Measurements from ENCODE around the gene GTF2H4. TPM values are rescaled to one million over a fixed set of nuclear protein-coding genes. Genes with fewer than 3 reads are reported as not detected.
"Not testable (repeated sequence)": the region's sequence is repeated elsewhere in the genome, so short reads cannot be mapped to it uniquely, and the experiment has no call there.

Gene GTF2H4
- total RNA-seq, 1 experiment from 2014 or later, result 43.6 TPM

- BruUV-seq (replicated peaks), result no TSS peak
- H3K9me3 ChIP-seq, result no peaks in the 10 kb centered on the region
- Mint-ChIP-seq H3K4me1 (ENCODE audit: low read depth, unreplicated experiment) (peaks cover 9% of the 10 kb centered on the region), H3K27me3 (ENCODE audit: insufficient read depth, unreplicated experiment) (no peaks in the 10 kb centered on the region), H3K9me3 (ENCODE audit: unreplicated experiment) (no peaks in the 10 kb centered on the region), H3K4me3 (ENCODE audit: unreplicated experiment) (no peak overlapping the region), H3K36me3 (ENCODE audit: insufficient read depth, unreplicated experiment) (peaks cover 15% of the 10 kb centered on the region), H3K27ac (ENCODE audit: unreplicated experiment) (no peak overlapping the region)
- H3K4me1 ChIP-seq, result no peaks in the 10 kb centered on the region
- CTCF ChIA-PET, result no interaction called here
- H3K36me3 ChIP-seq (ENCODE audit: control insufficient read depth, insufficient read depth, low read length), result peaks cover under 1% of the 10 kb centered on the region; the same call in 1 of the 2 replicates
- no peak for DNase-seq
- POLR2A ChIA-PET, result interaction anchor here (1.0 kb wide), 1 partner anchor 58 kb away, joined by 6 read pairs; no protein-coding TSS in a partner anchor
- no peaks in the 10 kb centered on the region for H3K27me3 ChIP-seq (replicated peaks; ENCODE audit: control insufficient read depth, insufficient read depth, low read length)
- no peak for TF ChIP-seq CTCF (IDR thresholded peaks at IDR 0.05; ENCODE audit: insufficient read depth in 1 of 2, low read depth in 1 of 2, low read length in 1 of 2, severe bottlenecking in 1 of 2, unreplicated experiment in 1 of 2)
- H3K4me3 ChIP-seq (ENCODE audit: low read depth, low read length), result no peak overlapping the region
- intact Hi-C loops (cut with micrococcal nuclease; ENCODE audit: unreplicated experiment), result no loop called here
These were observed 6.6 kb upstream of the GTF2H4 start for GRCh38 chr6:30901436-30901835.

GRCh38 chr6:30902196-30902595, 5.8 kb upstream of the GTF2H4 start:
- ChIA-PET CTCF (interaction anchor here (0.6 kb wide), 1 partner anchor 178 kb away, joined by 3 read pairs; no protein-coding TSS in a partner anchor), POLR2A (interaction anchor here (0.6 to 1.0 kb wide), 2 partner anchors 11 to 58 kb away, joined by 3 to 6 read pairs; no protein-coding TSS in a partner anchor)
- DNase-seq; H3K4me3 Mint-ChIP-seq (ENCODE audit: unreplicated experiment); H3K36me3 ChIP-seq (ENCODE audit: control insufficient read depth, insufficient read depth, low read length); H3K27me3 ChIP-seq (replicated peaks; ENCODE audit: control insufficient read depth, insufficient read depth, low read length); H3K4me1 ChIP-seq; H3K27me3 Mint-ChIP-seq (ENCODE audit: insufficient read depth, unreplicated experiment); BruUV-seq (replicated peaks); H3K4me1 Mint-ChIP-seq (ENCODE audit: low read depth, unreplicated experiment); H3K27ac Mint-ChIP-seq (ENCODE audit: unreplicated experiment); H3K9me3 ChIP-seq; intact Hi-C loops (cut with micrococcal nuclease; ENCODE audit: unreplicated experiment); H3K4me3 ChIP-seq (ENCODE audit: low read depth, low read length); H3K9me3 Mint-ChIP-seq (ENCODE audit: unreplicated experiment): not testable (repeated sequence)
- H3K36me3 Mint-ChIP-seq (ENCODE audit: insufficient read depth, unreplicated experiment), result peaks cover 15% of the 10 kb centered on the region

GRCh38 chr6:30902709-30903108, 5.3 kb upstream of the GTF2H4 start:
- H3K4me3 Mint-ChIP-seq (ENCODE audit: unreplicated experiment), result no peak overlapping the region
- no peaks in the 10 kb centered on the region for H3K9me3 ChIP-seq
- no peak overlapping the region for H3K27ac Mint-ChIP-seq (ENCODE audit: unreplicated experiment)
- ChIA-PET CTCF (interaction anchor here (0.6 kb wide), 1 partner anchor 62 kb away, joined by 4 read pairs; no protein-coding TSS in a partner anchor), POLR2A (no interaction called here)
- BruUV-seq (replicated peaks), result no TSS peak
- no peaks in the 10 kb centered on the region for H3K27me3 Mint-ChIP-seq (ENCODE audit: insufficient read depth, unreplicated experiment)
- no peaks in the 10 kb centered on the region for H3K27me3 ChIP-seq (replicated peaks; ENCODE audit: control insufficient read depth, insufficient read depth, low read length)
- H3K4me3 ChIP-seq (ENCODE audit: low read depth, low read length), result no peak overlapping the region
- intact Hi-C loops (cut with micrococcal nuclease; ENCODE audit: unreplicated experiment), result no loop called here
- H3K4me1 Mint-ChIP-seq (ENCODE audit: low read depth, unreplicated experiment), result peaks cover 9% of the 10 kb centered on the region
- no peak for TF ChIP-seq CTCF (IDR thresholded peaks at IDR 0.05; ENCODE audit: insufficient read depth in 1 of 2, low read depth in 1 of 2, low read length in 1 of 2, severe bottlenecking in 1 of 2, unreplicated experiment in 1 of 2)
- no peak for DNase-seq
- peaks cover 15% of the 10 kb centered on the region for H3K36me3 Mint-ChIP-seq (ENCODE audit: insufficient read depth, unreplicated experiment)
- H3K4me1 ChIP-seq, result peaks cover 4% of the 10 kb centered on the region; the same call in 1 of the 2 replicates
- H3K36me3 ChIP-seq (ENCODE audit: control insufficient read depth, insufficient read depth, low read length), result no peaks in the 10 kb centered on the region; the same call in 1 of the 2 replicates
- H3K9me3 Mint-ChIP-seq (ENCODE audit: unreplicated experiment), result no peaks in the 10 kb centered on the region

Data from Caco-2 (cell line).